Measurements from ENCODE around the gene DNAJC16.
"Not testable (repeated sequence)": the region's sequence is repeated elsewhere in the genome, so short reads cannot be mapped to it uniquely, and the experiment has no call there.

DNAJC16 gene

DNA sequence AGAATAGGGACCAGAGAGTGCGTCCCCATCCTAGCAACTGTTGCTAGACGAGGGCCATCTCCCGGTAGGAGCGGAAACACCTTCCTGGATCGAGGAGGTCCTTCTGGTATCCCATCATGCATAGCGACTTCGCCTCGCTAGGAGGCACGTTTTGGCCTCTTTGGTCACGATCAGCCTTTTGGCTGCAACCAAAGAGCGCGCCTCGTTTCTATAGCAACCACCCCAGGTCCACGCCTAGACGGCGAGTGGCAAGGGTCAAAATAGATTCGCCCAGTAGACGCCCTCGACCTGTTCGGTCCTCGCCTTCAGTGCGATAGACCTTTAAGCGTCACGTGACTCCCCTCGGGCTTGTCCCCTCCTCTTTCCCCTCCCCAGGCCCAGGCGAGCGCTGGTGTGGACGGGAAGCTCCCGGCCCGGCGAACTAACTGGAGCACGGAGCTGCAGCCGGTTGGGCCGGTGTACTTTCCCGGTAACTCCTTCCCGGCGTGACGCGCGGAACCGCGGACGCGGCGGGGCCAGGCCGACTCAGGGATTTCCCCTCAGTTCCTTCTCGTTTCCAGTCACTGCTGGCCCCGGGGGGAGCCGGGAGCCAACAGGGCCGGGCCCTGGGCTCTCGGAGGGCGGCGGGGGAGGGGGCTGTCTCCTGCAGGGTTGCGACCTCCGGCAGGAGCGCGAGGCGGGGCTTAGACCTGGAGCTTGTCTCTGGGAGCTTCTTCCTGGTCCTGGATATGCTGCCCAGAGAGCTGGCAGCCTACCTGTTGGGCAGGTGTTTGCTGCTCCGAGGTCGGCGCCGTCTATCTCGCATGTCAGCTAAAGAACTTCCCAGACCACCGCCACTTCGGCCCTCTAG lies at the start of gene DNAJC16:
Gene DNAJC16, plus strand, starts transcription at position 359 of the 850 bp plus-strand sequence. CDS start 2,258 bp downstream, outside the sequence.
- peak; percentile 91 to 98 for DNase-seq (ENCODE audit: extremely low read depth in 1 of 2, low read depth in 1 of 2)

DNA sequence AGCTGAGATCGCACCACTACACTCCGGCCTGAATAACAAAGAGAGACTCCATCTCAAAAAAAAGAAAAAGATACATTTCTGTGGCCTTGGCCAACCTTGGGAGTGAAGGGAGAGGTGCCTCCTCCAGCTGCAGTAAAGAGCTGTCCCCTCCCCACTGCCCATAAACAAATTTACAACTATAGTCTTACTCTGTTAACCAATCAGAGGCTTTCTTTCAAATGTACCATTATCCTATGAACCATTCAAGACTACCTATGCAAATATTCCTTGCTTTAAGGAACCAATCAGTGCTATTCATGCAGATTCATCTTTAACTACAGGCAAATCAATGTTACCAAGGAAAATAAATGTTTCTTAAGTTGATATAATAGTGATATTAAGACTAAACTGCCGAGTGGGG lies 49.7 kb upstream of the DNAJC16 start:
- DNase-seq (ENCODE audit: extremely low read depth in 1 of 2, low read depth in 1 of 2): no peak

DNA sequence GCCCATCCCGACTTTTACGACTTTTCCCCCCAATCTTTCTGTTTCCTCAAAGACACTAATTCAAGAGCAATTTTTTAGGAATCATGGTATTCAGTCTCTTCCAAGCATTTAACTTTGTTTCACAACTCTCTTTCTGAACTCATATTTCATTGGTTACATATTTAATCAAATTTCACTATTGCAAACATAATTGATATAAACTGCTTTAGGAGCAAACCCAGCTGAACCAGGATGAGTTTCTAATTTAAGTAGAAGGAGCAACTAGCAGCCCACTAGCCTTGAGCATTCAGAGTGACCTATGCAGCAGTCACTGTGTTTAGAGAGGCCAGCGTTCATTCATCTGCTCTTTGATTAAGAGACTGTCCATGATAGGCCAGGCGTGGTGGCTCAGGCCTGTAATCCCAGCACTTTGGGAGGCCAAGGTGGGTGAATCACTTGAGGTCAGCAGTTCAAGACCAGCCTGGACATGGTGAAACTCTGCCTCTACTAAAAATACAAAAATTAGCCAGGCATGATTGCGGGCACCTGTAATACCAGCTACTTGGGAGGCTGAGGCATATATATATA lies 48.9 kb upstream of the DNAJC16 start:
- no peak for DNase-seq (ENCODE audit: extremely low read depth in 1 of 2, low read depth in 1 of 2)

DNA sequence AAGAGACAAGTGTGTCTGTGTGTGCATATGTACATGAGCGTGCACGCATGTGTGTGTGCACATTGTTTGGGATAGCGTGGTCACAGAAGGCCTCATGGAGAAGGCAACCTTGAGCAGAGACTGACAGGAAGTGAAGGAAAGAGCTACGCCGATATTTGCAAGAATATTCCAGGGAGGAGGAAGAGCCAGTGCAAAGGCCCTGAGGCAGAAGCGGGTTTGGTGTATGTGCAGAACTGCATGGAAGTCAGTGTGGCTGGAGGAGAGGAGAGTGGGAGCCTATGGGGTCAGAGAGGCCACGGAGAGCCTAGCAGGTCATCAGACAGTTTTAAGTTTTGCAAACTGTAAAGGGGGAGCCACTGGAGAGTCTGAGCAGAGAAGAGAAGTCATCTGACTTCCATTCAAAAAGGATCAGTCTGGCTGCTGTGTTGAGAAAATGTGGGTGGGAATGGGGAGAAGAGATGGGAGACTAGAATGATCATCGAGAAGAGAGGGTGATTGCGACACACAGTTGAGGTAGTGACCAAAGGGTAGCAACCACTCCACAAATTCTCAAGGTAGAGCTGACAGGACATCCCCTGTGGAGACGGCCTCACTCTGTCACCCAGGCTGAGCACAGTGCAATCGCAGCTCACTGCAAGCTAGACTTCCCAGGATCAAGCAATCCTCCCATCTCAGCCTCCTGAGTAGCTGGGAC lies 46.8 kb upstream of the DNAJC16 start:
- no peak for DNase-seq (ENCODE audit: extremely low read depth in 1 of 2, low read depth in 1 of 2)

DNA sequence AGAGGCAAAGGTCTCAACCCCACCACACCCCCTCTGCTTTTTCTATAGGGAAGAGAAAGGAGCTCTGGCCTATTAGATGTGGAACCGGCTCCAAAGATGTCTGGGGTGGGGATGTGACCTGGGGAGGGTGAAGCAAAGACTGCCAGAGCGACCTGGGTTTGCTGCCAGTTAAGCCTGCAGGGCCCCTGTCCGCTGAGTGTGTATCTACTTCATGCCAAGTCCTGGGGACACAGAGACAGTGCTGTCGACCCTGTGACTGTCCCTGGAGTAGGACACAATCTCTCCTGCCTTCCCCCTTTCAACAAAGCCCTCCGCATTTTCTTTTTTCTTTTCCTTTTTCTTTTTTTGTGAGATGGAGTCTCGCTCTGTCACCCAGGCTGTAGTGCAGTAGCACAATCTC lies 44.2 kb upstream of the DNAJC16 start:
- DNase-seq (ENCODE audit: extremely low read depth in 1 of 2, low read depth in 1 of 2): not testable (repeated sequence)

DNA sequence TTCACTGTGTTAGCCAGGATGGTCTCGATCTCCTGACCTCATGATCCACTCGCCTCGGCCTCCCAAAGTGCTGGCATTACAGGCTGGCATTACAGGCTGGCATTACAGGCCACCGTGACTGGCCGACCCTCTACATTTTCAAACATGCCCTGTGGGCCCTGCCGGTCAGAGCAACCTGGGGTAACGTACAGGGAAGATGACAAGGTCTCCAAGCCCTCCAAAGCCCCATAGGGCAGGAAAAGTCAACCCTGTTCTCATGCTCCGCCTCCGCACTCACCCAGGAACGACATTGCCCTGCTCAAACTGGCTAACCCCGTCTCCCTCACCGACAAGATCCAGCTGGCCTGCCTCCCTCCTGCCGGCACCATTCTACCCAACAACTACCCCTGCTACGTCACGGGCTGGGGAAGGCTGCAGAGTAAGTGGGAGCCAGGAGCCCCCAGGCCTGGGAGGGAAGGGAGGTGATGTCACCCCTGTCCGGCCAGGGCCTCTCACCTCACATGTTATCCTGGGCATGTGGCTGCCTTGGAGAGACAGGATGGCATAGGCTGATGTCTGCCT lies 43.6 kb upstream of the DNAJC16 start:
- DNase-seq (ENCODE audit: extremely low read depth in 1 of 2, low read depth in 1 of 2): not testable (repeated sequence)

DNA sequence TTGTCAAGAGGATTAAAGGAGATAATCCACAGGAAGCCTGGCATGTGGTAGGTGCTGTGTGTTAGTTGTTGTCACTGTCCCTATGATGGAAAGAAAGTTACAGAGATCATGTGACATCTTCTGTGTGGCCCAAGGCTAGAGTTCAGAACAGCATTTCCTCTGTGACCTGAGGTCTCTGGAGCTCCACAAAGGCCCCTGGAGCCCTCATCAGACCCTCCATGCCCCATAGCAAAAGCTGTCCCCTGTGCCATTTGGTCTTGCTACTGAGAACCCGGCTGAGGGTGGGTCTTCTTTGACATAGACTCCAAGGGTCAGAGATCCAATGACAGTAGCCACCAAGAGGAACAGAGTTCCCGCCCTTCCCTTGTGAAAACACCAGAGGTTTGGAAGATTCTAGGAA lies 42.7 kb upstream of the DNAJC16 start:
- DNase-seq (ENCODE audit: extremely low read depth in 1 of 2, low read depth in 1 of 2): no peak

DNA sequence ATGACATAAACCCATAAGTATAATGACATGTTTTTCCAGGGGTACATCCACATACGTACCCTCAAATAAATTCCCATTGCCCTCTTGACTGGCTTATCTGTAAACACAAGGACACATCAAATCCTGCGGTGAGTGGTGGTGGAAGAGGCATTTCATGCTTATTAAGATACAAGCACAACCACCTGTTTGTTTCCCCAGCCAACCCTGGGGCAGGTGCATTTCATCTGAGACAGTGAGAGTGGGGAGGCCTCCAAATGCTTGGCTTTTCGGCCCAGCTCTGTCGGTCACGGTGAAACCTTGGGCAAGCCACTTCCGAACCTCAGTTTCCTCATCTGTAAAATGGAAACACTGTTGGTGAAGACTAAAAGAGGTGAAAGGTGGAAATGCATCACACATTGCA lies 42.2 kb upstream of the DNAJC16 start:
- not testable (repeated sequence) for DNase-seq (ENCODE audit: extremely low read depth in 1 of 2, low read depth in 1 of 2)

DNA sequence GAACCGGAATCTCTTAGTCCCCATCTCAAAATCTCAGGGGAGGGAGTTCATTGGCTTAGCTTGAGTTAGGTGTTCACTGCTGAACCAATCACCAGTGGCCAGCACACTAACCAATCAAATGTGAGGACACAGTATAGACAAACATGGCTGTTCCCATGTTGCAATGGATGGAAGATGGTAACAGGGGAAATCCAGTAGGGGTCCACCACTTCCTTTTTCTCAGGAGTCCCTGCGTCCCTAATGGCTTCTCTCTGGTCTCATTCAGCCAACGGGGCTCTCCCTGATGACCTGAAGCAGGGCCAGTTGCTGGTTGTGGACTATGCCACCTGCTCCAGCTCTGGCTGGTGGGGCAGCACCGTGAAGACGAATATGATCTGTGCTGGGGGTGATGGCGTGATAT lies 41.0 kb upstream of the DNAJC16 start:
- DNase-seq (ENCODE audit: extremely low read depth in 1 of 2, low read depth in 1 of 2): no peak

DNA sequence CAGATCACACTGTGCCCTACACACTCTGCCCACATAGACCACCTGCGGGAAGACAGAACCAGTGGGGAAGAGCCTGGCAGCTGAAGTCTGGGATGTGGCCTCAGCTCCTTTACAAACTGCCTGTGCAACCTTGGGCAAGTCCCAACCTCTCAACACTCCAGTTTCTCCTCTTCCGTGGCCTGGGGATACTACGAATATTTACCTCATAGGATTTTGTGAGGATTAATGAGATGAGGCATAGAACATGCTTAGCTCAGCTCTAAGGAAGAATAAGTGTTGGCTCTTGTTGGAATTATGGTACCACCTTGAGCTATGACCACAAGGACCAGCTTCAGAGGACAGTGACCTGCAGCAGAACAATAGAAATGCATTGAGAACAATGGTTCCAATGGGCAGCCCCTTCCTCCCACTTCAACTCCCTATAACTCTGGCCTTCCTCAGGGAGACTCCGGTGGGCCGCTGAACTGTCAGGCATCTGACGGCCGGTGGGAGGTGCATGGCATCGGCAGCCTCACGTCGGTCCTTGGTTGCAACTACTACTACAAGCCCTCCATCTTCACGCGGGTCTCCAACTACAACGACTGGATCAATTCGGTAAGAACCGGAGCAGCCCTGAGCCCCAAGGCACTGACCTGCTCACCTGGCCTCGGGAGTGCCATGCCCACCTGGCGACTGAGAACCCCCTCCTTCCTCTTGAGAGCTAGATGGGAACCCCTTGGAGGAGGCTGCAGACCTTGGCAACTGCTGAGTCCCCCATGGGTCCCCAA lies 39.6 kb upstream of the DNAJC16 start:
- DNase-seq (ENCODE audit: extremely low read depth in 1 of 2, low read depth in 1 of 2): not testable (repeated sequence)

DNA sequence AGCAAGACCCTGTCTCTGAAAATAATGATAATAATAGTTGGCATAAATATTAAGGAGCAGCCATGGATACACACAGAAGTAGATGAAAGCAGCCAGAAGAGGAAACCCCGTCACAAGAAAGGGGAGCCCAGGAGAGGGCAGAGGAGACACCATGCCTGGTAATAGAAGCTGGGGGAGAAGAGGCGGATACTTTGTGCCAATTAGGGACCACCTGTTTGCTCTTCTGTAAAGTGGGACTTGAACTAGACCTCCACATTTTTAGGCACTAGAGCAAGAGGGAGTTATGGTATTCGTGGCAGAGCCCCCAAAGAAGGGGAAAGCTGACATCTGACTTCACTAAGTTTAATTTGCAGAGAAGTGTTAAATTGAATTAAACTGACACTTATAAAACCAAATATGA lies 38.3 kb upstream of the DNAJC16 start:
- no peak for DNase-seq (ENCODE audit: extremely low read depth in 1 of 2, low read depth in 1 of 2)

DNA sequence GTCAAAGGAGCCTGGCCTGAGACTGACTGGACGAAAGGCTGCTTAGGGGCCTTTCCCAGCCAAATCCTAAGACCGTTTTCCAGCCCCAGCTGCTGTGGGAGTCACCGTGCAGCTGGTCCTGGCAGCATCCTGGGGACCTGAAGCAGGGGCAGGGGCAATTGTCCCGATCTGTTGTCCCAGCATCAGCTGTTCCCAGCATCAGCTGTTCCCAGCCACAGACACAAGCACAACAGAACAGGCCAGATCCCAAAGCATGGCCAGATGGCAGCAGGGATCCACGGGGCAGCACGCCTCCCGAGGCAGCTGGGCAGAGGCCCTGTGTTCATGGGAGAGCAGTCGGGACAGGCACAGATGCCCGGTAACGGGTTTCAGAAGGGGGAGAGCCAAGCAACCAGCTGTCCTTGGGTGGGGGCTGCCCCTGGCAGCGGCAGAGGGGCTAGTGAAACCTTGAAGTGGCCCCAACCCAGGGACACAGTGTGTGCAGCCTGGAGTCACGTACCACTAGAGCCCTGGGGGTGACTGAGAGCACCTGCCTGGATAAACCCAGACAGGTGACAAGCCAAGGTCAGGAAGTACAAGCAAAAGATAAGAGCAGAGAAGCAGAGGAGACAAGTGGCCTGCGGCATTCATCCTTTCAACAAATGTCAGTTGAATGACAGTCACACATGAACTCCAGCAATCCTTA lies 37.5 kb upstream of the DNAJC16 start:
- DNase-seq (ENCODE audit: extremely low read depth in 1 of 2, low read depth in 1 of 2): no peak

DNA sequence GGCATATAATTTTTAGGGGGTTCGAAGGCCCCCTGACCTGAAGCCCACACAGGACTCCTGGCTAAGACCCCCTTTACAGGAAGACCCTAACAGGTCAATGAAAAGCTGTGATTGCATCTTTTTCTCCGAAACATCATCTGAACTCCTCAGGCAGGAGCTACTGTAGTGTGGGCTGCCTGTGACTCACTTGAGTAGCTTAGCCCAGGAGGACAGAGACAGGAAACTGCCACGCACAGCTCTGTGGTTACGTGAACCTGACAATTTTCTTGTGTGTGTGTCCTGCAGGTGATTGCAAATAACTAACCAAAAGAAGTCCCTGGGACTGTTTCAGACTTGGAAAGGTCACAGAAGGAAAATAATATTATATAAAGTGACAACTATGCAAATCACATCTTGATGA lies 35.6 kb upstream of the DNAJC16 start:
- DNase-seq (ENCODE audit: extremely low read depth in 1 of 2, low read depth in 1 of 2): not testable (repeated sequence)

DNA sequence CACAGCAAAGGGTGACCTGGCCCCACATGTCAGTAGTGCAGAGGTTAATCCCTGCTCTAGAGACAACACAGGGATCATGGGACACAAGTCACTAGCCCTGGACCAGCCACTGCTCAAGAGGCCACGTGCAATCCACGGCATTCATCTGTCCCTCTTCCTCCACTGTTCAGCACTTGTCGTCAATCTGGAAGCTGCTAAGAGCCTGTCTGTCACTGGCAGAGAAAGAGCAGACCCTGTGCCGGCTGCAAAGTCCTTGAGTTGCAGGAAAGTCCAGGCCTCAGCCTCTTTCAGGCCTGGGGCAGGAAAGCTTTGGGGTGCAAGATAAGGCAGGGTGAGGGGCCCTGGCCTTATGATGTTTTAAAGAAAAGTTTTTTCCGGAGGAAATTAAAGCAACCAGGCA lies 34.1 kb upstream of the DNAJC16 start:
- no peak for DNase-seq (ENCODE audit: extremely low read depth in 1 of 2, low read depth in 1 of 2)

DNA sequence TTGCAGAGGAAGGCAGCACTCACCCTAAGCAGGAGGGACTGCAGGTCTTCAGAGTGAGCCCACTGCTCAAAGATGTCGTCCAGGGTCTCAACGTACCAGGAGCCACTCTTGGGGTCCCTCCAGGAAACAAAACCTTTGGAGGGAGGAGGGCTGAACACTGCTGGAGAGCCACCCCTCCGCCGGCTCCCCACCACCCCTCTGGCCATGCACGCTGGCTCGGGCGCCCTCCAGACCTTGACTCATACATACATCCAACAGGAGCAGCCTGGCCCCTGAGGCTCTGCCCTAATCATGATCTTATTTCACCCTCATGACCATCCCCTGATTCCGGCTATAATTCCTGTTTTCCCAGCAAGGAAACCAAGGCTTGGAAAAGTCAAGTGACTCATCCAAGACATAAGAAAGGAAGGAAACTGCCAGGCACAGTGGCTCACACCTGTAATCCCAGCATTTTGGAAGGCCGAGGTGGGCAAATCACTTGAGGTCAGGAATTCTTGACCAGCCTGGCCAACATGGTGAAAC lies 32.7 kb upstream of the DNAJC16 start:
- DNase-seq (ENCODE audit: extremely low read depth in 1 of 2, low read depth in 1 of 2): no peak

DNA sequence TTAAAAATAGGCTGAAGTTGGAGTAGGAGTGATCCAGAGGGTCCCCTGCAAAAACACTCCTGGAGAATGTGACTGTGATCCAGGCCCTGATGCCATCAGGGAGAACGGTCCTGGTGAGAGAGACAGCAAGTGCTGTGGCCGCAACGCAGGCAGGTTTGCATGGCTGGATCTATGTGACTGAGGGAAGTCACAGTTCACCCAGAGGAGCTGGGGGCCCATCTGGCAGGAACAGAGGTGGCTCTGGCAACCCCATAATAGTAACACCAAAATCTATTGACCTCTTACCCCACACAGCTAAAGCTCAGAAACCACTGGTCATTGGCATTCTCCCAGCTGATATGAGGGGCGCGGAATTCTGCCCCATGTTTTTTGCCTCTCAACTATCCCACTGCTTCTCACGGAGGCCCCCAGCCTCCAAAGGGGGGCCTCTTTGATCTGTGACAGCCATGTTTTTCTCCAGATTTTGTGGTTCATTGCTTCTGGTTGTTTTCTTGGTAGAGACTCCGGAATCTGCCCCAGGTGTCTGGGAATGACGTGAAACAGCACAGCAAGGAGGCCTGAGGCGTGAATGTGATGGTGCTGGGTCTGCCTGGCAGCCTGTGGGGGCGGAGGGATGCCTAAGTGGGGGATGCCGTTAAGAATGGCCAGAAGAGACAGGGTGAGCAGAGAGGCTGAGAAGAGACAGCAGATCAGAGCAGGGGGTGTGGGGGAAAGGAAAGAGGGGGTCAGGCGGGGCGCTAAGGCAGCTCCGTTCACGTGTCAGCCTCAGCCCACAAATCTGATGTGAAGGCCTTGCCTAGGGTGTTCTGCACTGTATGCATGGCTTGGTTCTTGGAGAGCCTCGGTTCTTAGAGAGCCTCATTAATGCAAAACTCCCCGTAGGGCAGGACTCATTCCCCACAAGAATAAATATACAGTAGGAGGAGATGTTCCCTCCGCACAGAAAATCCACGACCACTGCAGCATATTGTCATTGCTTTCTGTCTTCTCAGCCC lies 26.2 kb upstream of the DNAJC16 start:
- DNase-seq (ENCODE audit: extremely low read depth in 1 of 2, low read depth in 1 of 2): no peak

DNA sequence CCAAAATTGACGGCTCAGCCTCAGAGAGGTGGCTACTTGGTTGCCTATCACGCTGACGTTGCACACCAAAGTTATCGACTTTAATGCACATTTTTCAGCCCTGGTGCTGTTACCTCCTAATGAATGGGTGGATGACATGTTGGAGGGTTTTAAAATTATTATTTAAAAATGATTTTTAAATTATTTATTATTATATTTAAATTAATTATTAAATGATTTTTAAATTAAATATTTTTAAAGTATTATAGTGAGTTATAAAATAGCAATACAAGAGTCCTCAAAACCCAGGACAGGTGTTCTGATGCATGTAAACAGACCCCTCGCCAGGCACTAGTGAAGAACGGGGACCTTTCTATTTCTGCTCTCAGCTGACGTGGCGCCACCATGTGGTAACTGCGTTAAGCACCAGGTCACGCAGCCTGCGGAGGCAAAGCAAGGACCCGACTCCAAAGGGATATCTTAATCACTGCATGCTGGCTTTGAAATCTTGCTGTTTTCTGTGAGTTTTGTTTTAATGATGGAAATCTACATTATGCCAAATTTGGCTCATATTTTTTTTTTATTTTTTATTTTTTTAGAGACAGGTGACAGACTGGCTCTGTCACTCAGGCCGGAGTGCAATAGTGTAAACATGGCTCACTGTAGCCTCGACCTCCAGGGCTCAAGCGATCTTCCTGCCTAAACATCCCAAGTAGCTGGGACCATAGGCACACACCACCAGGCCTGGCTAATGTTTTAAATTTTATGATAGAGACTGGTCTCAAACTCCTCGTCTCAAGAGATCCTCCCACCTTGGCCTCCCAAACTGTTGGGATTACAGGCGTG lies 25.2 kb upstream of the DNAJC16 start:
- peak in 1 of 2 donors; percentile 35 for DNase-seq (ENCODE audit: extremely low read depth in 1 of 2, low read depth in 1 of 2)

DNA sequence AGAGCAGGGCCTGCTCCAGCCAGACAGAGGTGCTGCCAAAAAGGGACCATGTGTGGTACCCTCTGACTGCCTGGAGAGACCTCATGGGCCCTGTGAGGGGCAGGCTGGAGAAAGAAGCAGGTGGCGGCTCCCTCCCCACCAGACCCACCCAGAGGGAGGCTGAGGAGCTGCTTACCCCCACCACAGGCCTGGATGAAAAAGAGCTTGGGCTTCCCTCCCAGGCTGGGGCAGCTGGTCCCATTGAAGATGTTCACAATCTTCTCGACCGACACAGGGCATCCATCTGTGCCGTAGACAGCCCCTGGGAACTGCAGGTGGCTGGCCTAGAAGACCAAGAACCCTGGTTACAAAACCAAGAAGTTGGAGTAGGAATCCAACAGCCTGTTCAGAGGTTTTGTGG lies 22.2 kb upstream of the DNAJC16 start:
- no peak for DNase-seq (ENCODE audit: extremely low read depth in 1 of 2, low read depth in 1 of 2)

Measured in stimulated activated CD8-positive, alpha-beta memory T cell treated with anti-CD3 and anti-CD28 coated beads, Interleukin-7, amount 100 ng/mL, for 48 hours (primary cell).